ENCODE data around the gene CDC42BPB.

The CDC42BPB gene

GRCh38 chr14:103007555-103007954 lies 49.8 kb downstream of the CDC42BPB start:
- no peak for DNase-seq (ENCODE audit: extremely low read depth, low read depth)
- H3K4me3 ChIP-seq (replicated peaks; ENCODE audit: low read depth, low read length) = no peak overlapping the region
- TF ChIP-seq, protein P1, sequence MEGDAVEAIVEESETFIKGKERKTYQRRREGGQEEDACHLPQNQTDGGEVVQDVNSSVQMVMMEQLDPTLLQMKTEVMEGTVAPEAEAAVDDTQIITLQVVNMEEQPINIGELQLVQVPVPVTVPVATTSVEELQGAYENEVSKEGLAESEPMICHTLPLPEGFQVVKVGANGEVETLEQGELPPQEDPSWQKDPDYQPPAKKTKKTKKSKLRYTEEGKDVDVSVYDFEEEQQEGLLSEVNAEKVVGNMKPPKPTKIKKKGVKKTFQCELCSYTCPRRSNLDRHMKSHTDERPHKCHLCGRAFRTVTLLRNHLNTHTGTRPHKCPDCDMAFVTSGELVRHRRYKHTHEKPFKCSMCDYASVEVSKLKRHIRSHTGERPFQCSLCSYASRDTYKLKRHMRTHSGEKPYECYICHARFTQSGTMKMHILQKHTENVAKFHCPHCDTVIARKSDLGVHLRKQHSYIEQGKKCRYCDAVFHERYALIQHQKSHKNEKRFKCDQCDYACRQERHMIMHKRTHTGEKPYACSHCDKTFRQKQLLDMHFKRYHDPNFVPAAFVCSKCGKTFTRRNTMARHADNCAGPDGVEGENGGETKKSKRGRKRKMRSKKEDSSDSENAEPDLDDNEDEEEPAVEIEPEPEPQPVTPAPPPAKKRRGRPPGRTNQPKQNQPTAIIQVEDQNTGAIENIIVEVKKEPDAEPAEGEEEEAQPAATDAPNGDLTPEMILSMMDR (IDR thresholded peaks at IDR 0.05; ENCODE audit: low read depth, low read length, missing control alignments) = no peak

DNA sequence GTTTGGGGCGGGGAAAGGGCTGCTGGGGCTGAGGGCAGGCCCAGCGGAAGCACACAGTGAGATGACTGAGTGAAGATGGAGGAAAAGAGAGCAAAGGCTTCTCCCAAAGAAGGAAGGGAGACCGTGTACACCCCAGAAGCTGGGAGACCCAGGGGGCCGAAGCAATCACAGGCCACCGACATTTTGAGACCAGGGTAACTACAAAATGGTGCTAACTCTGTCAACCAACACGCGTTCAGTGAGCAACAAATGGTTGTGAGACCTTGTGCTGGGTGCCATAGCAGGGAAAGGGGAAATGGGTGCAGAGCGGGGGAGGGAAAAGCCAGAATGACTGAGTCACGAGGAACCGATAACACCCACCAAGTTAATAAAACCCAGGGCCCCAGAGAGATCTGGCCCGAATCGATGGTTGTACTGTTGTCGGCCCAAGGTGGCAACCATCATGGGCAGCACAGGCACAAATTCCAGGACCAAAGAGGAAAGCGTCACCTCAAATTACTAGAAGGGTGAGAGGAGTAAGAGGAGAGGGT lies 50.3 kb downstream of the CDC42BPB start:
- no peak for DNase-seq (ENCODE audit: extremely low read depth, low read depth)
- TF ChIP-seq, protein P1 (IDR thresholded peaks at IDR 0.05; ENCODE audit: low read depth, low read length, missing control alignments) = no peak
- H3K4me3 ChIP-seq (replicated peaks; ENCODE audit: low read depth, low read length) = no peak overlapping the region

DNA sequence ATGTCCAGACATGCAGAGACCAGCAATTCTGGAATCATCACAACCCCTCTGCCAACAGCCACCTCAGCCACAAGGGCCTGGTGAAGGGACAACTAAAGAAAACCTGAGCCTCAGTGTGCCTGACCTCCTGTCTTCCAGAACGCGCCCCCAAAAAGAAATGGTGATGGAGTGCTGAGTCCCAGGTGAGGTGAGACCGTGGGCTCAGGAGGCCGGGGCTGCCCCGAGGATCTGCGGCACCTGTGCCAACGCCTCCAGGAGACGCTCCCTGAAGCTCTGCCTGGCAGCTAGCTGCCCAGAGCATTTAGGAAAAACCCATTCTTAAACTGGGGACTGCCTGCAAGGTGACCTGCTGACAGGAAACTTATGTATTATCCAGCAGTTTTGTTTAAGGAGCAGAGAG lies 51.2 kb downstream of the CDC42BPB start:
- no peak overlapping the region for H3K4me3 ChIP-seq (replicated peaks; ENCODE audit: low read depth, low read length)
- DNase-seq (ENCODE audit: extremely low read depth, low read depth) = no peak
- TF ChIP-seq, protein P1 (IDR thresholded peaks at IDR 0.05; ENCODE audit: low read depth, low read length, missing control alignments) = no peak

DNA sequence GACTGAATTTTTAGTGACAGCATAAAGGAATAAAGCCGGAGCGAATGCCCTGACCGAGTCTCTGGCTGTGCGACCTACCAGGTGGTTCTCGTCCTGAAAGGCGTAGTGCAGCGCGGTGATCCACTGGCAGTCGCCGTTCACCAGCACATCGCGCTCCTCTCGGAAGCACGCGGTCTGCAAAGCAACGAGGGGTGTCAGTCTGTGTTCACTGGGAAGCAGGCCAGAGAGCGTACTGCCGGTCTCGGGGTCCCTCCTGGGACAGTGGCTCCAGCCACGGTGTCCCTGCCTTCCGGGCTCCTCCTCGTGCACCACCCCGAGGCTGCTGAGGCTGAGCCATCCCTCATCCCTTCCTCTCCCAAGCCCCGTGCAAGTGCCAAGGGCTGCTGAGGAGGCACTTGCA lies 53.5 kb downstream of the CDC42BPB start:
- DNase-seq (ENCODE audit: extremely low read depth, low read depth) = no peak
- no peak overlapping the region for H3K4me3 ChIP-seq (replicated peaks; ENCODE audit: low read depth, low read length)
- TF ChIP-seq, protein P1 (IDR thresholded peaks at IDR 0.05; ENCODE audit: low read depth, low read length, missing control alignments) = no peak

- no peak overlapping the region for H3K4me3 ChIP-seq (replicated peaks; ENCODE audit: low read depth, low read length)
- TF ChIP-seq, protein P1 (IDR thresholded peaks at IDR 0.05; ENCODE audit: low read depth, low read length, missing control alignments) = no peak
- DNase-seq (ENCODE audit: extremely low read depth, low read depth) = no peak
These were observed 54.1 kb downstream of the CDC42BPB start for GRCh38 chr14:103003351-103003615.

GRCh38 chr14:103002578-103003350 lies 54.6 kb downstream of the CDC42BPB start:
- H3K4me3 ChIP-seq (replicated peaks; ENCODE audit: low read depth, low read length) = no peak overlapping the region
- TF ChIP-seq, protein P1 (IDR thresholded peaks at IDR 0.05; ENCODE audit: low read depth, low read length, missing control alignments) = no peak
- DNase-seq (ENCODE audit: extremely low read depth, low read depth) = no peak
